Progenitor cell of endocrine pancreas (in vitro differentiated cells): ENCODE results near the gene CPLX3. TPM values are rescaled to one million over a fixed set of nuclear protein-coding genes. Genes with fewer than 3 reads are reported as not detected.

Experiments used
- DNase-seq: peaks from one replicate; pipeline ENCODE4 v3.0.0; 2021; ENCODE audit warnings: low spot score; ENCODE audit not compliant: unreplicated experiment
- H3K27ac Mint-ChIP-seq: 2 replicates; pipeline ENCODE4 v1.8.0; 2021; ENCODE audit warnings: mild to moderate bottlenecking, moderate library complexity, mixed read lengths
- H3K27me3 Mint-ChIP-seq: 2 replicates; pipeline ENCODE4 v1.8.0; 2021; ENCODE audit warnings: mixed read lengths
- H3K36me3 Mint-ChIP-seq: 2 replicates; pipeline ENCODE4 v1.8.0; 2022; ENCODE audit warnings: mixed read lengths; ENCODE audit not compliant: insufficient read depth
- H3K4me1 Mint-ChIP-seq: 2 replicates; pipeline ENCODE4 v1.8.0; 2021; ENCODE audit warnings: low read depth, mixed read lengths
- H3K4me3 Mint-ChIP-seq: 2 replicates; pipeline ENCODE4 v1.8.0; 2021; ENCODE audit warnings: low read depth, mild to moderate bottlenecking, moderate library complexity, mixed read lengths
- H3K9me3 Mint-ChIP-seq: 2 replicates; pipeline ENCODE4 v1.8.0; 2021; ENCODE audit warnings: low read depth, mixed read lengths
- total RNA-seq: library from RNA; stranded (reverse); gene quantifications from 2 replicates; pipeline ENCODE4 v1.2.1, GENCODE V29; 2021
- TF ChIP-seq, protein P1 (sequence below): fragments of 200-600 bp; sonication (generic); IDR thresholded peaks from one replicate; pipeline ENCODE4 v1.5.0; 2021; ENCODE audit warnings: antibody characterized with exemption, mild to moderate bottlenecking; ENCODE audit not compliant: unreplicated experiment

The CPLX3 gene
- total RNA-seq, 1 donor from 2014 or later: not detected

DNA sequence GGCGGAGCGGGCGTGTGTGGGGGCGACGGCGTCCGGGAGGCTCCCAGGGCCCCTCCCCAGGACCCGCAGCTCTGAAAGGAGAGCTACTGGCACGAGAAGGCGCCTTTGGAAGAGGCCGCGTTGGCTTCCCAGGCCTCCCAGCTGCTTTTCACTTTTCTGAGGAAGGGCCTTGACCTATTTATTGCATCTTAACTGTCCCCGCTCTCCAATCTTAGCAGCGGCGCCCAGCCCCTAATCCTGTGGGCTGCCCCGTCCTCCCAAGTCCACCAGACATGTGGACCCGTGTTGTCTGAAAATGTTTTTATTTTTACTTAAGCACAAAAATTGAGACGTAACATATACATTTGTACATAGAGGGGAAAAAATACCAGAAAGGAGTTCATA is 17.0 kb downstream of the CPLX3 start:
- peaks cover 10% of the 10 kb centered on the region for H3K4me1 Mint-ChIP-seq
- H3K36me3 Mint-ChIP-seq: peaks cover 5% of the 10 kb centered on the region
- H3K27me3 Mint-ChIP-seq: no peaks in the 10 kb centered on the region
- DNase-seq: no peak
- TF ChIP-seq, protein P1, sequence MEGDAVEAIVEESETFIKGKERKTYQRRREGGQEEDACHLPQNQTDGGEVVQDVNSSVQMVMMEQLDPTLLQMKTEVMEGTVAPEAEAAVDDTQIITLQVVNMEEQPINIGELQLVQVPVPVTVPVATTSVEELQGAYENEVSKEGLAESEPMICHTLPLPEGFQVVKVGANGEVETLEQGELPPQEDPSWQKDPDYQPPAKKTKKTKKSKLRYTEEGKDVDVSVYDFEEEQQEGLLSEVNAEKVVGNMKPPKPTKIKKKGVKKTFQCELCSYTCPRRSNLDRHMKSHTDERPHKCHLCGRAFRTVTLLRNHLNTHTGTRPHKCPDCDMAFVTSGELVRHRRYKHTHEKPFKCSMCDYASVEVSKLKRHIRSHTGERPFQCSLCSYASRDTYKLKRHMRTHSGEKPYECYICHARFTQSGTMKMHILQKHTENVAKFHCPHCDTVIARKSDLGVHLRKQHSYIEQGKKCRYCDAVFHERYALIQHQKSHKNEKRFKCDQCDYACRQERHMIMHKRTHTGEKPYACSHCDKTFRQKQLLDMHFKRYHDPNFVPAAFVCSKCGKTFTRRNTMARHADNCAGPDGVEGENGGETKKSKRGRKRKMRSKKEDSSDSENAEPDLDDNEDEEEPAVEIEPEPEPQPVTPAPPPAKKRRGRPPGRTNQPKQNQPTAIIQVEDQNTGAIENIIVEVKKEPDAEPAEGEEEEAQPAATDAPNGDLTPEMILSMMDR: no peak
- peak overlapping the region; percentile 91 for H3K27ac Mint-ChIP-seq
- H3K4me3 Mint-ChIP-seq: peak overlapping the region; percentile 73
- no peaks in the 10 kb centered on the region for H3K9me3 Mint-ChIP-seq

DNA sequence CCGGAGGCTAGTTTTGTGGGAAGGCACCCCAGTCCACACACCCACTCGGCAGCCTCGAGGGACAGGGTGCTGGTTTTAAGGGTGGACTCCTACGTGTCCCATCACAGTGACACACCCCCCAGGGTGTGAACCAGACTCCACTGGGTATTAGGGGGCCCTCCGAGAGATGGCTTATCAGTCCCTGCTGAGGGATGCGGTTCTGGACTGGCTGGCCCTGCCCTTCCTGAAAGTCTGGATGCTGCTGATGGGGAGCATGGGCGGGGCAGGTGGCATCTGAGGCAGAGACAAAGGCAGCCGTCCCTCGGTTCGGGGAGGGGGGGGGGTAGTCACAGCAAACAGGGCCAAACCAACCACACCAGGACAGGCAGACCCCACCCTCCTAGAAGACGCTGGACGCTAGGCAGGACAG is 17.5 kb downstream of the CPLX3 start:
- TF ChIP-seq, protein P1: no peak
- Mint-ChIP-seq H3K36me3 (peaks cover 5% of the 10 kb centered on the region), H3K27ac (no peak overlapping the region)

GRCh38 chr15:74844319-74845207 is 18.1 kb downstream of the CPLX3 start:
- Mint-ChIP-seq H3K9me3 (no peaks in the 10 kb centered on the region), H3K4me1 (peaks cover 10% of the 10 kb centered on the region), H3K27ac (peak overlapping the region; percentile 29), H3K4me3 (no peak overlapping the region), H3K36me3 (peaks cover 6% of the 10 kb centered on the region), H3K27me3 (no peaks in the 10 kb centered on the region)
- no peak for DNase-seq
- TF ChIP-seq, protein P1: no peak

More for the DNA sequence above, 17.5 kb downstream of the CPLX3 start:
- H3K27me3 Mint-ChIP-seq: no peaks in the 10 kb centered on the region
- H3K4me1 Mint-ChIP-seq: peaks cover 10% of the 10 kb centered on the region
- DNase-seq: no peak
- peak overlapping the region; percentile 73 for H3K4me3 Mint-ChIP-seq
- no peaks in the 10 kb centered on the region for H3K9me3 Mint-ChIP-seq

- DNase-seq: no peak
- Mint-ChIP-seq H3K27ac (no peak overlapping the region), H3K27me3 (no peaks in the 10 kb centered on the region), H3K36me3 (peaks cover 7% of the 10 kb centered on the region), H3K4me3 (no peak overlapping the region), H3K4me1 (peaks cover 10% of the 10 kb centered on the region), H3K9me3 (no peaks in the 10 kb centered on the region)
- TF ChIP-seq, protein P1: no peak
Measured at GRCh38 chr15:74845208-74845568, 18.8 kb downstream of the CPLX3 start.

- Mint-ChIP-seq H3K36me3 (peaks cover 7% of the 10 kb centered on the region), H3K9me3 (no peaks in the 10 kb centered on the region), H3K4me1 (peaks cover 10% of the 10 kb centered on the region), H3K27me3 (no peaks in the 10 kb centered on the region), H3K27ac (no peak overlapping the region), H3K4me3 (no peak overlapping the region)
- no peak for DNase-seq
- TF ChIP-seq, protein P1: no peak
Measured at GRCh38 chr15:74845581-74845980, 19.2 kb downstream of the CPLX3 start.
